ENCODE measurements around the gene CHCHD1.
"Not testable (repeated sequence)": the region's sequence is repeated elsewhere in the genome, so short reads cannot be mapped to it uniquely, and the experiment has no call there.

Gene CHCHD1

GRCh38 chr10:73814276-73814895 lies 32.5 kb downstream of the CHCHD1 start:
- DNase-seq: no peak

GRCh38 chr10:73814896-73815718 lies 33.3 kb downstream of the CHCHD1 start:
- no peak for DNase-seq

GRCh38 chr10:73815719-73816030 lies 33.8 kb downstream of the CHCHD1 start:
- no peak for DNase-seq

- DNase-seq: no peak
These were observed 35.3 kb downstream of the CHCHD1 start for GRCh38 chr10:73816917-73817729.

- DNase-seq: no peak
These were observed 36.0 kb downstream of the CHCHD1 start for GRCh38 chr10:73817826-73818225.

- no peak for DNase-seq
These were observed 36.6 kb downstream of the CHCHD1 start for GRCh38 chr10:73818402-73818801.

- no peak for DNase-seq
These were observed 37.2 kb downstream of the CHCHD1 start for GRCh38 chr10:73819081-73819480.

GRCh38 chr10:73819513-73820093 lies 37.8 kb downstream of the CHCHD1 start:
- DNase-seq: no peak

- no peak for DNase-seq
These were observed 41.5 kb downstream of the CHCHD1 start for GRCh38 chr10:73823391-73823790.

GRCh38 chr10:73824146-73824725 lies 42.4 kb downstream of the CHCHD1 start:
- no peak for DNase-seq

- no peak for DNase-seq
These were observed 45.7 kb downstream of the CHCHD1 start for GRCh38 chr10:73827346-73828089.

GRCh38 chr10:73828161-73828560 lies 46.3 kb downstream of the CHCHD1 start:
- DNase-seq: no peak

GRCh38 chr10:73829090-73829489 lies 47.2 kb downstream of the CHCHD1 start:
- DNase-seq: not testable (repeated sequence)

Data from activated CD8-positive, alpha-beta memory T cell treated with anti-CD3 and anti-CD28 coated beads, Interleukin-2, amount 50 U/mL, for 48 hours (primary cell).